HEK293 (cell line): Measurements from ENCODE around the gene PLP2.
A peak's percentile ranks its signal among the peaks of the same experiment; 100 is the strongest.

Source experiments
- CTCF ChIA-PET: fragments of 350-600 bp; formaldehyde crosslinking; extraction: SDS; loops from one replicate; lab custom pipeline; 2021; ENCODE audit warnings: antibody characterized with exemption; lab: Yijun Ruan, JAX
- POLR2A ChIA-PET: fragments of 300-600 bp; formaldehyde crosslinking; extraction: SDS; loops from one replicate; lab custom pipeline; 2020; ENCODE audit warnings: antibody characterized with exemption, inconsistent platforms; lab: Yijun Ruan, JAX
- H3K27ac ChIP-seq: fragments of 200-500 bp; sonication (Bioruptor generic); 2 replicates; pipeline ENCODE4 v1.5.1; 2014; ENCODE audit warnings: low read depth, low read length, control low read depth, inconsistent platforms; ENCODE audit errors: extremely low read depth
- H3K36me3 ChIP-seq, 2 experiments: fragments of 200-500 bp in 1 of 2; sonication (Bioruptor generic) in 1 of 2; 1 replicate in 1 of 2; 2 replicates in 1 of 2; pipeline ENCODE4 v1.5.1; 2014 to 2017; ENCODE audit warnings: inconsistent platforms in 2 of 2, low read length in 2 of 2; ENCODE audit not compliant: control insufficient read depth in 2 of 2, insufficient read depth in 1 of 2
- H3K4me1 ChIP-seq: fragments of 200-500 bp; sonication (Bioruptor generic); 2 replicates; pipeline ENCODE4 v1.5.1; 2014; ENCODE audit warnings: mild to moderate bottlenecking, low read length, inconsistent platforms; ENCODE audit not compliant: control insufficient read depth, insufficient read depth
- H3K4me3 ChIP-seq: 2 replicates; pipeline ENCODE4 v1.5.1; 2011; ENCODE audit warnings: low read depth, mild to moderate bottlenecking, control low read depth, low read length, moderate library complexity
- H3K9me3 ChIP-seq: fragments of 200-500 bp; sonication (Bioruptor generic); 2 replicates; pipeline ENCODE4 v1.5.1; 2014; ENCODE audit warnings: low read depth, low read length, inconsistent platforms; ENCODE audit not compliant: control insufficient read depth, insufficient read depth
- EGR2 ChIP-seq: fragments of 450-650 bp; formaldehyde crosslinking; IDR thresholded peaks from 2 replicates; pipeline ENCODE4 v1.5.1; 2016; ENCODE audit warnings: low read depth, missing biosample characterization, missing genetic modification characterization
- GLIS2 ChIP-seq: fragments of 450-650 bp; formaldehyde crosslinking; IDR thresholded peaks from 2 replicates; pipeline ENCODE4 v1.5.1; 2016; ENCODE audit warnings: missing biosample characterization, missing genetic modification characterization
- PRDM1 ChIP-seq: fragments of 450-650 bp; formaldehyde crosslinking; IDR thresholded peaks from 2 replicates; pipeline ENCODE4; 2016; ENCODE audit warnings: missing biosample characterization, missing genetic modification characterization
- SP7 ChIP-seq: fragments of 450-650 bp; formaldehyde crosslinking; IDR thresholded peaks from 2 replicates; pipeline ENCODE4 v1.5.1; 2016; ENCODE audit warnings: missing biosample characterization, missing genetic modification characterization
- ZBTB10 ChIP-seq: fragments of 450-650 bp; formaldehyde crosslinking; IDR thresholded peaks from 2 replicates; pipeline ENCODE4 v1.5.1; 2016; ENCODE audit warnings: missing biosample characterization, missing genetic modification characterization
- ZBTB21 ChIP-seq: fragments of 450-650 bp; formaldehyde crosslinking; IDR thresholded peaks from 2 replicates; pipeline ENCODE4 v1.5.1; 2017; ENCODE audit warnings: missing biosample characterization, missing genetic modification characterization
- ZBTB7A ChIP-seq: fragments of 450-650 bp; formaldehyde crosslinking; IDR thresholded peaks from 2 replicates; pipeline ENCODE4 v1.5.1; 2016; ENCODE audit warnings: low read depth, missing biosample characterization, missing genetic modification characterization
- ZFHX2 ChIP-seq: fragments of 450-650 bp; formaldehyde crosslinking; conservative IDR thresholded peaks from 2 replicates; pipeline ENCODE4 v1.5.1; 2016; ENCODE audit warnings: missing biosample characterization, missing genetic modification characterization
- ZFP3 ChIP-seq: fragments of 450-650 bp; formaldehyde crosslinking; IDR thresholded peaks from 2 replicates; pipeline ENCODE4 v1.5.1; 2016; ENCODE audit warnings: low read depth, missing biosample characterization, missing genetic modification characterization
- ZIC2 ChIP-seq: fragments of 450-650 bp; formaldehyde crosslinking; IDR thresholded peaks from 2 replicates; pipeline ENCODE4 v1.5.1; 2016; ENCODE audit warnings: missing biosample characterization, missing genetic modification characterization
- ZNF121 ChIP-seq: fragments of 450-650 bp; formaldehyde crosslinking; IDR thresholded peaks from 2 replicates; pipeline ENCODE4 v1.5.1; 2016; ENCODE audit warnings: missing biosample characterization, missing genetic modification characterization
- ZNF175 ChIP-seq: fragments of 450-650 bp; formaldehyde crosslinking; IDR thresholded peaks from 2 replicates; pipeline ENCODE4 v1.5.1; 2016; ENCODE audit warnings: missing biosample characterization, missing genetic modification characterization
- ZNF248 ChIP-seq: fragments of 450-650 bp; formaldehyde crosslinking; IDR thresholded peaks from 2 replicates; pipeline ENCODE4 v1.5.1; 2017; ENCODE audit warnings: missing biosample characterization, missing genetic modification characterization
- ZNF394 ChIP-seq: fragments of 450-650 bp; formaldehyde crosslinking; IDR thresholded peaks from 2 replicates; pipeline ENCODE4 v1.5.1; 2016; ENCODE audit warnings: missing biosample characterization, missing genetic modification characterization, mild to moderate bottlenecking, moderate library complexity, borderline replicate concordance
- ZNF426 ChIP-seq: fragments of 450-650 bp; formaldehyde crosslinking; IDR thresholded peaks from 2 replicates; pipeline ENCODE4 v1.5.1; 2017; ENCODE audit warnings: missing biosample characterization, missing genetic modification characterization, mild to moderate bottlenecking, inconsistent platforms, moderate library complexity
- ZNF624 ChIP-seq: fragments of 450-650 bp; formaldehyde crosslinking; IDR thresholded peaks from 2 replicates; pipeline ENCODE4 v1.5.1; 2017; ENCODE audit warnings: missing biosample characterization, missing genetic modification characterization
- ZNF792 ChIP-seq: fragments of 450-650 bp; formaldehyde crosslinking; IDR thresholded peaks from 2 replicates; pipeline ENCODE4 v1.5.1; 2016; ENCODE audit warnings: missing biosample characterization, missing genetic modification characterization
- TF ChIP-seq, protein P1 (sequence below): fragments of 450-650 bp; formaldehyde crosslinking; IDR thresholded peaks from 2 replicates; pipeline ENCODE4 v1.5.1; 2016; ENCODE audit warnings: missing biosample characterization, missing genetic modification characterization

PLP2 gene

DNA sequence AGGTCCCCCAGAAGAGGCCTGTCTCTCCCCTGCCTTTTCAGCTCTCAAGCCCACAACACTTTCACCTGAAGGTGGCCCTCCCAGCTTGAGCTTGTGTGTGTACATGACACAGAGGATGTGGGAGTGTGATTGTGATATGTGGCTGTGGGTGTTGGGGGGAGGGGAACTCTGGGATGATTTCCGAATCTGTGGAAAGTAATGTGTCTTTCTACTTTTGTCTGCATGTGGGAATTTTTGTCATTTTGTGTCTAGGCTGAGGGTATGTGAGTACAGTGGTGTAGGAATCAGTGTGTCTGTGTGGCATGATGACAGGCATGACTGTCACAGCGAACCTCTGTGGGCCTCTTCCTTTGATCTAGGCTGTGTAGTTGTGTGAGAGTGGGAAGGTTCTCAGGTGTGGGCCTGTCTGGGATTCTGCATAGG lies 21.9 kb downstream of the PLP2 start (continued):
- no peak for TF ChIP-seq ZNF624 (tag by site-specific recombination)

DNA sequence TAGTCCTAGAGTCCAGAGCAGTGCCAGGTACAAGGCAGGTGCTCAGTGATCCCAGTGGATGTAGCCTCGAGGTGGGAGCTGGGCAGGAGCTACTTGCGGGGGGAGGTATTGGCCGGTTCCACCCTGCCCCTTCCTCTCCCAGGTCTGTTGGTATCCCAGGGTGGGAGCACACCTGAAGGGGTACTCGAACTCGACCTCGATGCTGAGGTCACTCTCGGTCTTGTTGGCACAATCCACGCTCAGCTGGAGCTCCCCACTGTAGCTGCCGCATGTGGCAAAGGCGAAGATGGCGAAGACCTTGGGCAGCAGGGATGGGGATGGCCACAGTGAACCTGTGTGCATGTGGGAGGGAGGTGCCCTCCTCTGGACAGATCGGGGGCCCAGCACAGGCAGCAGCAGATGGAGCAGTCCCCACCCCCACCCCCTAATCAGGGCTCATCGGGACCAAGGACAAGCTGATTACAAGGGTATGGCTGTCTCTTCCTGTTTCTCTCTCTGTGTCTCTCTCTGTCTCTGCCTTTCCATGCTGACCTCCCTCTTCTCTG lies 25.9 kb downstream of the PLP2 start:
- no peaks in the 10 kb centered on the region for H3K4me1 ChIP-seq
- H3K36me3 ChIP-seq = no peaks in the 10 kb centered on the region
- TF ChIP-seq ZNF175 (tag by site-specific recombination) = no peak
- no peak for TF ChIP-seq ZBTB7A
- TF ChIP-seq ZNF792 = no peak
- TF ChIP-seq ZNF248 = no peak
- TF ChIP-seq ZFP3 = no peak
- ChIA-PET CTCF (interaction anchor here (0.6 to 0.7 kb wide), 2 partner anchors 20 to 1027 kb away, joined by 3 read pairs; no protein-coding TSS in a partner anchor), POLR2A (no interaction called here)
- H3K27ac ChIP-seq = no peak overlapping the region
- no peaks in the 10 kb centered on the region for H3K9me3 ChIP-seq
- no peak overlapping the region for H3K4me3 ChIP-seq

DNA sequence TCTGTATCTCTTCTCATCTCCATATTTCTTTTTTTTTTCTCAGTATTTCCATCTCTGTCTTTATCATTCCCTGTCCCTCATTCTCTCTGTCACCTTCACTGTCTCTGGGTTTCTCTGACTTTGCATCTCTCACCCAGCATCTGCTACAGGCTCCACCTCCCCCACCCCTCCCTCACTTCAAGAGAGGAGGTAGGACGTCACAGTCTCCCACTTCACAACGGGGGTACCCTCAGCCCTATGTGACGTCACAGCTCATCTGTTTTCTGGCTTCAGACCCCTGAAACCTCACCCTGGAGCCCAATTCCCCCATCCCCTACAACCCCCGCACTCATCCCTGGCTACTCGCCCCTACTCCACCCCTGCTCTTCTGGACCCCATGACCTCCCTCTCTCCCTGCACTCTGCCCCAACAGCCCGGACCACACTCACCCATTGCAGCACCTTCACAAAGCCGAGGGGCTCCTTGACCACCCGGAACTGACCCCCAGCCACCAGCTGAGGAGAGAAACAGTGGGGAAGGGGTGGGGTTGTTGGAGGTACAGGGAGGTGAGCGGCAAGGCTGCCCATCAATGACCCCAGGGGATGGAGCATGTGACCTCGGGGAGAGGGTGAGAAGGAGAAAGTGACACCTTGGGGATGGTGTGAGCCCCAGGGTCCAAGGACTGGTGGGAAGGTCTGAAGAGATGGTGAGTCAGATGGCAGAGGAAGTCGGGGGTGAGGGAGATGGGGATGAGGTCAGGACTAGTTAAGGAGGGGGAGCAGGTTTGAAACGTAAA lies 27.0 kb downstream of the PLP2 start:
- Histone ChIP-seq H3K36me3 (no peaks in the 10 kb centered on the region), H3K4me3 (no peak overlapping the region), H3K9me3 (no peaks in the 10 kb centered on the region), H3K4me1 (no peaks in the 10 kb centered on the region), H3K27ac (no peak overlapping the region)
- TF ChIP-seq GLIS2 (tag by site-specific recombination) (peak; percentile 25; the same call in 1 of the 2 replicates), ZNF394 (tag by site-specific recombination) (no peak), ZBTB21 (peak; percentile 37; the same call in 1 of the 2 replicates), SP7 (tag by site-specific recombination) (0 out of 2 replicates have a peak, but pooled peaks have one; percentile 30), ZNF426 (no peak), PRDM1 (tag by site-specific recombination) (peak; percentile 72; the same call in 1 of the 2 replicates), ZNF121 (tag by site-specific recombination) (no peak), ZFHX2 (tag by site-specific recombination) (peak; percentile 48), ZIC2 (tag by site-specific recombination) (peak; percentile 38; the same call in 1 of the 2 replicates), ZBTB10 (tag by site-specific recombination) (no peak), EGR2 (tag by site-specific recombination) (no peak; the same call in 1 of the 2 replicates)
- TF ChIP-seq, protein P1, sequence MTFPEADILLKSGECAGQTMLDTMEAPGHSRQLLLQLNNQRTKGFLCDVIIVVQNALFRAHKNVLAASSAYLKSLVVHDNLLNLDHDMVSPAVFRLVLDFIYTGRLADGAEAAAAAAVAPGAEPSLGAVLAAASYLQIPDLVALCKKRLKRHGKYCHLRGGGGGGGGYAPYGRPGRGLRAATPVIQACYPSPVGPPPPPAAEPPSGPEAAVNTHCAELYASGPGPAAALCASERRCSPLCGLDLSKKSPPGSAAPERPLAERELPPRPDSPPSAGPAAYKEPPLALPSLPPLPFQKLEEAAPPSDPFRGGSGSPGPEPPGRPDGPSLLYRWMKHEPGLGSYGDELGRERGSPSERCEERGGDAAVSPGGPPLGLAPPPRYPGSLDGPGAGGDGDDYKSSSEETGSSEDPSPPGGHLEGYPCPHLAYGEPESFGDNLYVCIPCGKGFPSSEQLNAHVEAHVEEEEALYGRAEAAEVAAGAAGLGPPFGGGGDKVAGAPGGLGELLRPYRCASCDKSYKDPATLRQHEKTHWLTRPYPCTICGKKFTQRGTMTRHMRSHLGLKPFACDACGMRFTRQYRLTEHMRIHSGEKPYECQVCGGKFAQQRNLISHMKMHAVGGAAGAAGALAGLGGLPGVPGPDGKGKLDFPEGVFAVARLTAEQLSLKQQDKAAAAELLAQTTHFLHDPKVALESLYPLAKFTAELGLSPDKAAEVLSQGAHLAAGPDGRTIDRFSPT (tag by site-specific recombination) = 0 out of 2 replicates have a peak, but pooled peaks have one; percentile 9
- POLR2A ChIA-PET = interaction anchor here (1.0 kb wide), 1 partner anchor 8 kb away, joined by 4 read pairs; no protein-coding TSS in a partner anchor
- CTCF ChIA-PET = no interaction called here
